ENCODE data around the gene SMURF1. TPM values are rescaled to one million over a fixed set of nuclear protein-coding genes. Genes with fewer than 3 reads are reported as not detected.

Gene SMURF1
- total and polyA plus RNA-seq, 2 of the 8 experiments (the other 6 are each of a cell fraction or from before 2014, with no cell fraction given) = 9.6 to 24.5 TPM

DNA sequence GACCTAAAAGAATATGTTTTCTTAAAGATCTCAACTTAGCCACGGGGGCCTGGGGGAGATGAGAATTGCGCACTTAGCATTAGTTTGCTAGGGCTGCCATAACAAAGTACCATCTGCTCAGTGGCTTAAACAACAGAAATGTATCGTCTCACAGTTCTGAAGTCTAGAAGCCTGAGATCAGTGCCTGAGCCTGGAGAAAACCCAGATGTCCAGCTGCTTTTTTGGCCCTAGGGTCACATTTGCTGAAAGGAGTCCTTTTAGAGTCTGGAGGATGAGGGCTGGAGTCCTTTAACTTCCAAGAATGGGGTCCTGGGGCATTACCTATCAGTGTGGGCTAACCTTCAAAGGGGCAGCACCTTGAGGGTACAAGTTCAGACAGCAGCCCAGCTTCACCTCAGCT lies 48.2 kb downstream of the SMURF1 start:
- no peak overlapping the region for H3K4me3 ChIP-seq (ENCODE audit: extremely low read depth in 1 of 4, insufficient read depth in 2 of 4, low read depth in 3 of 4, low read length in 4 of 4)
- H4K8ac ChIP-seq (ENCODE audit: extremely low read depth, insufficient read depth, low read length) = no peak overlapping the region
- DNase-seq (ENCODE audit: low read depth in 1 of 2, low spot score in 2 of 2) (no peak), FAIRE-seq (no peak)
- no peak overlapping the region for H3K23ac ChIP-seq (ENCODE audit: insufficient read length)
- H4K91ac ChIP-seq (replicated peaks; ENCODE audit: insufficient read length, low read length) = no peak overlapping the region
- H3K18ac ChIP-seq (ENCODE audit: extremely low read depth, low read length) = no peak overlapping the region
- no peak overlapping the region for H4K5ac ChIP-seq (ENCODE audit: insufficient read length, low read depth, low read length)
- H3K14ac ChIP-seq (ENCODE audit: insufficient read length) = no peak overlapping the region
- H3K27ac ChIP-seq (ENCODE audit: low read depth, low read length) = no peak overlapping the region
- H3K36me3 ChIP-seq (ENCODE audit: control insufficient read depth in 2 of 4, insufficient read depth in 4 of 4, low read length in 3 of 4) = no peaks in the 10 kb centered on the region
- H3K4me1 ChIP-seq (replicated peaks in 1 of 4; ENCODE audit: control insufficient read depth in 3 of 4, insufficient read depth in 4 of 4, low read length in 3 of 4) = peaks cover 3 to 14% (median 12%) of the 10 kb centered on the region in 4 experiments; a peak in 4 of 7 replicates
- H2AK5ac ChIP-seq (ENCODE audit: low read depth, low read length) = no peak overlapping the region
- no peak overlapping the region for H3K56ac ChIP-seq (replicated peaks; ENCODE audit: insufficient read length, low read depth, low read length)
- H4K20me1 ChIP-seq (replicated peaks in 1 of 2; ENCODE audit: control insufficient read depth in 1 of 2, insufficient read depth in 2 of 2, low read length in 2 of 2) = peaks cover 2 to 8% of the 10 kb centered on the region in 2 experiments
- H3K4ac ChIP-seq (replicated peaks; ENCODE audit: insufficient read length, low read depth, low read length) = no peak overlapping the region
- no peak overlapping the region for H3K4me2 ChIP-seq (ENCODE audit: insufficient read depth in 1 of 2, low read depth in 2 of 2, low read length in 2 of 2)
- 51% methylated on average over 3 of the region's 3 CpGs; no CpG with 5 or more reads in 1 of the 2 experiments for WGBS, 2 experiments (ENCODE audit: extremely low coverage in 1 of 2, insufficient coverage in 1 of 2, insufficient read length in 1 of 2, insufficient replicate concordance in 2 of 2, low coverage in 1 of 2, low lambda C conversion rate in 2 of 2, missing lambda C conversion rate in 1 of 2)
- H3K79me2 ChIP-seq (ENCODE audit: control insufficient read depth in 1 of 2, insufficient read depth in 2 of 2, low read length in 2 of 2) = peaks cover 9 to 94% of the 10 kb centered on the region in 2 experiments; a peak in 3 of 4 replicates
- H2BK15ac ChIP-seq (ENCODE audit: low read length) = no peak overlapping the region
- H2BK12ac ChIP-seq (ENCODE audit: low read depth, low read length) = no peak overlapping the region
- no peak overlapping the region for H3K9ac ChIP-seq (replicated peaks in 1 of 4; ENCODE audit: extremely low read depth in 1 of 4, low read depth in 3 of 4, low read length in 3 of 4)
- ChIA-PET CTCF (ENCODE audit: partially characterized antibody) (no interaction called here), POLR2A (ENCODE audit: partially characterized antibody) (no interaction called here)
- H2BK5ac ChIP-seq (ENCODE audit: low read depth, low read length) = no peak overlapping the region
- no peak overlapping the region for H2AFZ ChIP-seq (ENCODE audit: low read length)
- no peaks in the 10 kb centered on the region for H3K23me2 ChIP-seq (ENCODE audit: low read depth, low read length)
- H3K27me3 ChIP-seq (replicated peaks in 1 of 4; ENCODE audit: control insufficient read depth in 3 of 4, extremely low read depth in 1 of 4, insufficient read depth in 3 of 4, low read length in 3 of 4) = no peaks in the 10 kb centered on the region
- H2BK120ac ChIP-seq (replicated peaks; ENCODE audit: low read depth, low read length) = no peak overlapping the region
- no peak overlapping the region for H2BK20ac ChIP-seq (ENCODE audit: low read length)
- H3K9me3 ChIP-seq (ENCODE audit: insufficient read depth in 2 of 2, low read depth in 1 of 2, low read length in 1 of 2) = no peaks in the 10 kb centered on the region
- peaks cover 4% of the 10 kb centered on the region for H3K79me1 ChIP-seq (ENCODE audit: low read depth, low read length)
- TF ChIP-seq HDAC2 (IDR thresholded peaks at IDR 0.05; ENCODE audit: borderline replicate concordance in 1 of 2, low read depth in 2 of 2, low read length in 2 of 2) = no peak

All from H1 (cell line).